Measurements from ENCODE around the gene FYB1. TPM values are rescaled to one million over a fixed set of nuclear protein-coding genes. Genes with fewer than 3 reads are reported as not detected.

FYB1 gene
- total RNA-seq, 3 donors from 2014 or later (not counting 1 experiment from before 2014, with no cell fraction given): 277 to 340 (median 295) TPM

DNA sequence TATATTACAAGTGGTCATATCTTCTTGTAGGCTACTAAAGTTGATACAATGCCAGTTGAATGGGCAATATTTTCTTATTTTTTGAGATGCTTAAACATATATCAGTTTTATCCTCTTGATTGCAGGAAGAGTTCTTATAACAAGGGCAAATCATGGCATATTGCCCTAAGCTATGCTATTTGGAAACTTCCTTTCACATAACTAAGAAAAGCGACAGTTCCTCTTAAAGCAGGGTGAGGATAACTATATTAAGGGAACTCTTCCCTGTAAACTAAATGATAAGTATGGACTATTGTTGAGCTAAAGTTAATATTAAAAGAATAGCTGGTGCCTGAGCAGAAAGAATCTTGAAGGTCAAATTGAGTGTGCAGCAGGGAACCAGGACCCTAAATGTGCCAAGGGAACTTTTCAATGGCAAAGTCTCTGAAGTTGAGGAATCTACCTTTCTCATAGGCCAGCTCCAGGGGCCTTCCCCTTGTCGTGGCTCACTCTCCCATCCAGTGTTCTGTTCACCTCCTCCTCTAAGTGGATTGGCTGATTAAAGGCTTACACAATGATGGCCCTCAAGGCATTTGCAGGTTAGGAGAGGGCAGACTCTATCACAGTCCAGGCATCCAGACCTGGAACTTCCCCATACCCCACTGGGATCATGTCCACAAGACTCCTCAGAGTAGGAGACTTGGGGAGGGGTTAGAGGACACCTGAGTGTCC is 26.8 kb downstream of the FYB1 start:
- Histone ChIP-seq H3K27ac (ENCODE audit: low read length) (peak overlapping the region; percentile 27), H3K4me3 (ENCODE audit: low read length) (no peak overlapping the region), H3K27me3 (ENCODE audit: control insufficient read depth, insufficient read depth, low read length) (no peaks in the 10 kb centered on the region), H3K36me3 (ENCODE audit: control insufficient read depth, insufficient read depth, low read length) (peaks cover 14% of the 10 kb centered on the region), H3K4me1 (ENCODE audit: control insufficient read depth, insufficient read depth, low read length) (peaks cover 54% of the 10 kb centered on the region), H3K9me3 (ENCODE audit: control insufficient read depth, insufficient read depth, low read length) (no peaks in the 10 kb centered on the region)
- Mint-ChIP-seq H3K9me3 (no peaks in the 10 kb centered on the region), H3K4me1 (peaks cover 84 to 92% of the 10 kb centered on the region in 2 donors), H3K36me3 (peaks cover 19% of the 10 kb centered on the region), H3K27me3 (ENCODE audit: low read depth in 2 of 2) (no peaks in the 10 kb centered on the region), H3K4me3 (peak overlapping the region; percentile 17), H3K27ac (peak overlapping the region; percentile 29 to 96)
- TF ChIP-seq, protein P1, sequence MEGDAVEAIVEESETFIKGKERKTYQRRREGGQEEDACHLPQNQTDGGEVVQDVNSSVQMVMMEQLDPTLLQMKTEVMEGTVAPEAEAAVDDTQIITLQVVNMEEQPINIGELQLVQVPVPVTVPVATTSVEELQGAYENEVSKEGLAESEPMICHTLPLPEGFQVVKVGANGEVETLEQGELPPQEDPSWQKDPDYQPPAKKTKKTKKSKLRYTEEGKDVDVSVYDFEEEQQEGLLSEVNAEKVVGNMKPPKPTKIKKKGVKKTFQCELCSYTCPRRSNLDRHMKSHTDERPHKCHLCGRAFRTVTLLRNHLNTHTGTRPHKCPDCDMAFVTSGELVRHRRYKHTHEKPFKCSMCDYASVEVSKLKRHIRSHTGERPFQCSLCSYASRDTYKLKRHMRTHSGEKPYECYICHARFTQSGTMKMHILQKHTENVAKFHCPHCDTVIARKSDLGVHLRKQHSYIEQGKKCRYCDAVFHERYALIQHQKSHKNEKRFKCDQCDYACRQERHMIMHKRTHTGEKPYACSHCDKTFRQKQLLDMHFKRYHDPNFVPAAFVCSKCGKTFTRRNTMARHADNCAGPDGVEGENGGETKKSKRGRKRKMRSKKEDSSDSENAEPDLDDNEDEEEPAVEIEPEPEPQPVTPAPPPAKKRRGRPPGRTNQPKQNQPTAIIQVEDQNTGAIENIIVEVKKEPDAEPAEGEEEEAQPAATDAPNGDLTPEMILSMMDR (IDR thresholded peaks at IDR 0.05): no peak
- ATAC-seq (no peak), DNase-seq (peak in 1 of 2 donors; percentile 39)
- intact Hi-C loops (cut with micrococcal nuclease): no loop called here
- WGBS (ENCODE audit: insufficient coverage): 58% methylated on average over 1 of the region's 2 CpGs

DNA sequence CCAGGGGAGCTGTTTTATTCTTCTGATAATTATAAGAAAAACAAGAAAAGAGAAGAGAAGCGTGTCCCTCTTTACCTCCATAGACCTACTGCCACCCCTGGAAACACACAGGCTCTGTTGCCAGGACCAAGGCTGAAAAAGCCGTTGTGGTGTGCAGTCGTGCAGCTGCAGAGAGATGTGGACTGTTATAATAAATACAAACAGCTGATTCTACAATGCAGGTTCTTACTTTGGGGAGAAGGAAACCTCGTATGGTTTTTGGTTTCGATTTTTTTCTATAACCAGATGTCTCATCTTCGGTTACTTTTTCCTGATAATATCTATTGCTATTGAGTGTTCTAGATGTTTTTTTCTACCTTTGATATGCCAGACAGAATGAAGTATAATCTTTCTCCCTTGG is 28.1 kb downstream of the FYB1 start:
- Mint-ChIP-seq H3K27ac (peak overlapping the region; percentile 76 to 96), H3K9me3 (no peaks in the 10 kb centered on the region), H3K36me3 (peaks cover 19% of the 10 kb centered on the region), H3K4me1 (peaks cover 88 to 91% of the 10 kb centered on the region in 2 donors), H3K27me3 (ENCODE audit: low read depth in 2 of 2) (no peaks in the 10 kb centered on the region), H3K4me3 (peak overlapping the region; percentile 75)
- WGBS (ENCODE audit: insufficient coverage): 0% methylated on average over 2 of the region's 6 CpGs
- TF ChIP-seq, protein P1 (IDR thresholded peaks at IDR 0.05): no peak
- intact Hi-C loops (cut with micrococcal nuclease): no loop called here
- Histone ChIP-seq H3K36me3 (ENCODE audit: control insufficient read depth, insufficient read depth, low read length) (peaks cover 11% of the 10 kb centered on the region), H3K27me3 (ENCODE audit: control insufficient read depth, insufficient read depth, low read length) (no peaks in the 10 kb centered on the region), H3K4me1 (ENCODE audit: control insufficient read depth, insufficient read depth, low read length) (peaks cover 56% of the 10 kb centered on the region), H3K27ac (ENCODE audit: low read length) (peak overlapping the region; percentile 69), H3K9me3 (ENCODE audit: control insufficient read depth, insufficient read depth, low read length) (no peaks in the 10 kb centered on the region), H3K4me3 (ENCODE audit: low read length) (peak overlapping the region; percentile 7)
- ATAC-seq (peak; percentile 46 to 66 (median 46)), DNase-seq (peak in 1 of 2 donors; percentile 69)

DNA sequence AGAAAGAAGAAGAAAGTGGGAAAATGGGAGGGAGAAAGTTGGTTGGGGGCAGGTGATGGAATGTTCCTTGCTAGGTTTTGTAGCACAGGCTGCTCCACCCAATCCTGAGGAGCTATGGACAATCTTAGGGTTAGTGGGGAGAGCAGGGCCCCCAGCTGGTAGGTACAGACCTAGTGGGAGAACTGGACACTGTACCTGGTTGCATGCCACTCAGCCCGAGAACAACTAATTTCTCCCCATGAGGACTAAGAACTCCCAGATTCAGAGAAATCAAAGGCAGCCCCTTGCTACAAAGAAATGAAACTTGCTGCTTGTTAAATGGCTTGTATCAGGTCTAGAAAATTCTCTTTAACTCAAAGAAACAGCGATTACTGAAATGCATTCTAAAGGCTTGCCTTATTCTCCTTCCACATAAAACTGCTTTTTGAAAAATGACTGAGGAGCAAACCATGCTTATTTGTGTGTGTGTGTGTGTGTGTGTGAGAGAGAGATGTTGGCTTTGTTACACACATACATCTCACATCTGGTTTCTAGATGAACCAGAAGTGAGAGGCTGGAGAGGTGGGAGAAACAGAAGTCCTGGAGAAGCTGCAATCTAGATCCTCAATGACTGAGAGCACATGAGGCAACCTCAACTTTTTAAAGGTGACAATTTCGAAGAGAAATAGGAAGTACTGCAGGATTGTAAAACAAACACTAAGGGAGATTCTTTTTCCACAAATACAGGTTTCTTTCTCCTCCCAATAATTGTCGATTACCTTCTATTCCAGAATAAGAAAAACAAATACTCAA is 28.9 kb downstream of the FYB1 start:
- H3K9me3 Mint-ChIP-seq: no peaks in the 10 kb centered on the region
- no peaks in the 10 kb centered on the region for H3K27me3 ChIP-seq (ENCODE audit: control insufficient read depth, insufficient read depth, low read length)
- peak overlapping the region; percentile 69 for H3K27ac ChIP-seq (ENCODE audit: low read length)
- H3K4me3 Mint-ChIP-seq: peak overlapping the region; percentile 75
- WGBS (ENCODE audit: insufficient coverage): 86% methylated on average over 1 of the region's 4 CpGs
- no peaks in the 10 kb centered on the region for H3K9me3 ChIP-seq (ENCODE audit: control insufficient read depth, insufficient read depth, low read length)
- H3K36me3 Mint-ChIP-seq: peaks cover 17% of the 10 kb centered on the region
- TF ChIP-seq, protein P1 (IDR thresholded peaks at IDR 0.05): no peak
- DNase-seq (peak in 1 of 2 donors; percentile 45), ATAC-seq (peak; percentile 18 to 59 (median 37))
- H3K4me1 ChIP-seq (ENCODE audit: control insufficient read depth, insufficient read depth, low read length): peaks cover 61% of the 10 kb centered on the region
- no peaks in the 10 kb centered on the region for H3K27me3 Mint-ChIP-seq (ENCODE audit: low read depth in 2 of 2)
- intact Hi-C loops (cut with micrococcal nuclease): no loop called here
- peaks cover 93 to 94% of the 10 kb centered on the region in 2 donors for H3K4me1 Mint-ChIP-seq
- H3K36me3 ChIP-seq (ENCODE audit: control insufficient read depth, insufficient read depth, low read length): peaks cover 13% of the 10 kb centered on the region
- H3K27ac Mint-ChIP-seq: peak overlapping the region; percentile 76 to 96
- no peak overlapping the region for H3K4me3 ChIP-seq (ENCODE audit: low read length)

Data from natural killer cell (primary cell).